ENCODE data around the gene CNOT4.

- TF ChIP-seq CTCF (IDR thresholded peaks at IDR 0.05) = no peak
- no peak for TF ChIP-seq POLR2A (IDR thresholded peaks at IDR 0.05)
These were observed 388 bp downstream of the CNOT4 start for GRCh38 chr7:135509589-135509838.

All from tibial nerve (tissue), 3 donors.